SH-SY5Y (cell line): Measurements from ENCODE around the gene UBE4B.

Source experiments
- GATA2 ChIP-seq: IDR thresholded peaks from 2 replicates; pipeline ENCODE4 v1.6.1; 2011; ENCODE audit warnings: mild to moderate bottlenecking, low read depth, low read length
- GATA3 ChIP-seq: IDR thresholded peaks from 2 replicates; pipeline ENCODE4 v1.6.1; 2011; ENCODE audit warnings: low read depth, mild to moderate bottlenecking, low read length, moderate library complexity

DNA sequence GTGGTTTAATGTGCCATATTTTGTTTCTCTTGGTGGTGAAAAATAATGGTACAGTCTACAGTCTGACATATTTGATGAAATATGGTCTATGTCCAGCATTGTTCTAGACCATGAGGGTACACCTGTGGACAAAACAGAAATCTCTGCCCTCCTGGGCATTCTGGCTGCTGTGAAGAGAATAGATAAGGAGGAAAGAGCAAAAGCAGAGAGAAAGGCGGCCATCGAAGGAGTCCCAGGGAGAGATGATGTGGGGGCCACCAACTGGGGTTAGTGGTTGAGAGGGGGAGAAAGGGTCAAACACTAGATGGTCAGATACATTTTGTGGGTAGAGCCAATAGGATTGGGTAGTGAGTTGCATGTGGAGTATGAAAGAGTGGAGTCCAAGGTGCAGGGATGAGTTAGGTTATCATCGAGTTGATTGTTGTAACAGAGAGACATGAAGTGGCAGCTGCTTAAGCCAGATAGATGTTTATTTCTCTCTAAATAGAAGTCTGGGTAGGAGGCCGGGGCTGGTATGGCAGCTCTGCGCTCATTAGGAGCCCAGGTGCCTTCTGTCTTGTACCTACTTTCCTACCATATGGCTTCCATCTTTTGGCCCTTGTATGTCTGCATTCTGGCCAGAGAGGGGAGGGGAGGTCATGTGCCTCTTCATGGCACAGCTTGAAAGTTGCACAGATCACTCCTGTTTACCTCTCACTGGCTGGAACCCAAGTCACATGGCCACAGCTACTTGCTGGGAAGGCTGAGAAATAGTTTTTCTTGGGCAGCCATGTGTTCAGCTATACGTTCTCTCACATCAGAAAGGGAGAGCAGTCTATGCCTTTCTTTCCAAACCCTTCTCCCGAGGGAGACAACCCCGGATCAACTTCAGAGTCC, 13.0 kb downstream of the UBE4B start:
- no peak for TF ChIP-seq GATA2
- TF ChIP-seq GATA3: no peak
